PC-3 (cell line): ENCODE data around the gene ZNF366.

ENCODE experiments used
- CTCF ChIP-seq: fragments of 300-600 bp; sonication (generic); conservative IDR thresholded peaks from 2 replicates; pipeline ENCODE4 v1.5.1; 2017; ENCODE audit warnings: antibody characterized with exemption, low read depth, mild to moderate bottlenecking, low read length
- EZH2 ChIP-seq: fragments of 300-600 bp; sonication (generic); IDR thresholded peaks from one replicate; pipeline ENCODE4 v1.6.1; 2017; ENCODE audit warnings: antibody characterized with exemption, mild to moderate bottlenecking, low read length; ENCODE audit not compliant: unreplicated experiment
- EZH2phosphoT487 ChIP-seq: fragments of 300-600 bp; sonication (generic); IDR thresholded peaks from 2 replicates; pipeline ENCODE4 v1.6.1; 2018; ENCODE audit warnings: mild to moderate bottlenecking, antibody characterized with exemption, low read length, borderline replicate concordance

DNA sequence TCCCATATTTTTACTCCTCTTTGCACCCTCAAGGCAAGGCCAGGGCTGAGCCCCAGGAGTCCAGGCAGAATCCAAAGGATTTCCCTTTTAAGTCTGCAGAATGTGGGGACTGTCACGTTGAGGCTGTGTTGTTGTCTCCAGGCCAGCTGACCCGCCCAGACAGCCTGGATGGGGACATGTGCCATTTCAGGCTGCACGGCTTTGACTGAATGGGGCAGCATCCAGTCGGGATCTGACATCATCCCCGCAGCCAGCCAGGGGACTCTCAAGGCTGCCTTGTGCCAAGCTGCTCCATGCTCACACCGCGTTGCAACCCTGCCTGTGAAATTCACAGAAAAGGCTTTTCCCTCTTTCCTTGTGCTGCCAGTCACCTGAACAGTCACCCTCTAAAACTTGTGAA, 2.2 kb upstream of the ZNF366 start:
- TF ChIP-seq CTCF (no peak), EZH2 (no peak), EZH2phosphoT487 (no peak)
